Erythroblast (primary cell): ENCODE data around the gene AKAP13.

Experiments
- GATA1 ChIP-seq: IDR thresholded peaks from 2 replicates; pipeline ENCODE4 v1.6.1; 2011; ENCODE audit warnings: low read depth, mild to moderate bottlenecking, control low read depth, low read length, moderate library complexity
- POLR2A ChIP-seq: IDR thresholded peaks from 2 replicates; pipeline ENCODE4 v1.6.1; 2011; ENCODE audit warnings: mild to moderate bottlenecking, low read length

GRCh38 chr15:85760049-85760448 is 379.6 kb downstream of the AKAP13 start:
- no peak for TF ChIP-seq POLR2A
- no peak for TF ChIP-seq GATA1
